GM12878 (cell line): Measurements from ENCODE around the gene CD68. TPM values are rescaled to one million over a fixed set of nuclear protein-coding genes. Genes with fewer than 3 reads are reported as not detected.
A peak's percentile ranks its signal among the peaks of the same experiment; 100 is the strongest.
"Not testable (repeated sequence)": the region's sequence is repeated elsewhere in the genome, so short reads cannot be mapped to it uniquely, and the experiment has no call there.

ENCODE experiments used
- ATAC-seq: fragments of 200-7000 bp; cut with Tn5 transposase; 3 replicates; pipeline ENCODE4 v1.9.1; 2020; ENCODE audit warnings: mild to moderate bottlenecking, moderate library complexity
- BruUV-seq: library from RNA; stranded (reverse); fragments of 400-500 nt; replicated peaks from 2 replicates; lab custom pipeline; 2021; lab: Mats Ljungman, UMichigan
- CTCF ChIA-PET: fragments of 300-600 bp; sonication (Branson Sonifier 250); formaldehyde crosslinking; extraction: SDS; loops from one replicate; lab custom pipeline; 2021; ENCODE audit warnings: inconsistent platforms; lab: Yijun Ruan, JAX
- POLR2A ChIA-PET: fragments of 350-600 bp; formaldehyde crosslinking; extraction: SDS; loops from one replicate; lab custom pipeline; 2021; ENCODE audit warnings: inconsistent platforms; lab: Charles Lee
- RAD21 ChIA-PET: fragments of 300-600 bp; sonication (Branson Sonifier 250); formaldehyde crosslinking; loops from one replicate; lab custom pipeline; 2023; ENCODE audit warnings: antibody characterized with exemption; ENCODE audit not compliant: unreplicated experiment; lab: Charles Lee
- SMC1A ChIA-PET: fragments of 300-600 bp; sonication (Branson Sonifier 250); formaldehyde crosslinking; loops from one replicate; lab custom pipeline; 2023; ENCODE audit not compliant: unreplicated experiment, uncharacterized antibody; lab: Charles Lee
- DNase-seq: peaks from one replicate; pipeline ENCODE4 v3.0.0-alpha.2; 2011; ENCODE audit warnings: low read depth, low spot score
- FAIRE-seq: peaks from 3 replicates; lab custom pipeline; 2011; peaks lifted over from hg19 to GRCh38; lab: Jason Lieb, UNC
- H2AFZ ChIP-seq: 2 replicates; pipeline ENCODE4 v1.6.0; 2011; ENCODE audit warnings: low read depth, low read length, control low read depth; ENCODE audit not compliant: control insufficient read depth
- H3K27ac ChIP-seq: 2 replicates; pipeline ENCODE4 v1.5.1; 2011; ENCODE audit warnings: control low read depth; ENCODE audit not compliant: control insufficient read depth, insufficient read depth
- H3K27me3 ChIP-seq, 2 experiments: replicated peaks in 1 of 2; 2 replicates each; pipeline versions ENCODE4 v1.6.0 to v1.6.1; 2011; ENCODE audit warnings: low read length in 1 of 2; ENCODE audit not compliant: control insufficient read depth in 2 of 2, insufficient read depth in 2 of 2
- H3K36me3 ChIP-seq, 2 experiments: 2 replicates each; pipeline ENCODE4 v1.5.1; 2011; ENCODE audit warnings: low read length in 1 of 2; ENCODE audit not compliant: control insufficient read depth in 2 of 2, insufficient read depth in 2 of 2
- H3K4me1 ChIP-seq: 2 replicates; pipeline ENCODE4 v1.6.1; 2011; ENCODE audit warnings: mild to moderate bottlenecking, low read length, moderate library complexity, mixed read lengths; ENCODE audit not compliant: control insufficient read depth, insufficient read depth
- H3K4me2 ChIP-seq: 2 replicates; pipeline ENCODE4 v1.6.0; 2011; ENCODE audit warnings: control low read depth; ENCODE audit not compliant: control insufficient read depth, insufficient read depth
- H3K4me3 ChIP-seq: fragments of 200-600 bp; sonication (generic); 2 replicates; pipeline ENCODE4 v1.5.1; 2016
- H3K79me2 ChIP-seq: 2 replicates; pipeline ENCODE4 v1.6.0; 2011; ENCODE audit warnings: low read length; ENCODE audit not compliant: control insufficient read depth, insufficient read depth
- H3K9ac ChIP-seq: 2 replicates; pipeline ENCODE4 v1.8.0; 2011; ENCODE audit warnings: low read length, control low read depth, mixed read lengths; ENCODE audit not compliant: control insufficient read depth, insufficient read depth
- H3K9me3 ChIP-seq: replicated peaks from 3 replicates; pipeline ENCODE4 v1.5.1; 2011; ENCODE audit warnings: mild to moderate bottlenecking, low read length; ENCODE audit not compliant: control insufficient read depth, insufficient read depth
- H4K20me1 ChIP-seq: 2 replicates; pipeline ENCODE4 v1.6.0; 2011; ENCODE audit not compliant: control insufficient read depth, insufficient read depth
- ASH2L ChIP-seq: fragments of 300-600, 200-600 bp; sonication (generic); IDR thresholded peaks from 2 replicates; pipeline ENCODE4 v1.6.1; 2017; ENCODE audit warnings: low read depth, mild to moderate bottlenecking, borderline replicate concordance
- BCLAF1 ChIP-seq: fragments of 450-650 bp; IDR thresholded peaks from 2 replicates; pipeline ENCODE4 v1.6.1; 2017; ENCODE audit warnings: antibody characterized with exemption, mild to moderate bottlenecking, moderate library complexity
- CREM ChIP-seq: IDR thresholded peaks from 2 replicates; pipeline ENCODE4 v1.6.1; 2014; ENCODE audit warnings: antibody characterized with exemption, low read depth
- HDGF ChIP-seq: fragments of 450-650 bp; IDR thresholded peaks from 2 replicates; pipeline ENCODE4 v1.6.1; 2016; ENCODE audit warnings: antibody characterized with exemption
- MLLT1 ChIP-seq: fragments of 450-650 bp; IDR thresholded peaks from 2 replicates; pipeline ENCODE4 v1.6.1; 2016; ENCODE audit warnings: mild to moderate bottlenecking
- REST ChIP-seq: IDR thresholded peaks from 2 replicates; pipeline ENCODE4 v1.6.1; 2012; ENCODE audit warnings: mild to moderate bottlenecking, low read depth, low read length
- ZNF384 ChIP-seq: IDR thresholded peaks from 2 replicates; pipeline ENCODE4 v1.6.1; 2012; ENCODE audit warnings: low read depth, mild to moderate bottlenecking, low read length, improper control_type of control experiment, borderline replicate concordance
- ZNF592 ChIP-seq: fragments of 450-650 bp; IDR thresholded peaks from 2 replicates; pipeline ENCODE4 v1.6.1; 2017; ENCODE audit warnings: mild to moderate bottlenecking, moderate library complexity
- WGBS: methylation state at CpG from one replicate; pipeline ENCODE4 v1.1.6; 2016; ENCODE audit warnings: low lambda C conversion rate; ENCODE audit not compliant: insufficient replicate concordance, insufficient coverage; ENCODE audit errors: missing lambda C conversion rate; 5-methylcytosine and 5-hydroxymethylcytosine counted together
- in situ Hi-C: fragments of 300-500 bp; cut with MboI; formaldehyde crosslinking; loops from 9 replicates; pipeline ENCODE4 v1.14.3; 2018; ENCODE audit warnings: mixed read lengths
- intact Hi-C: fragments of 100-400 bp; cut with micrococcal nuclease; formaldehyde crosslinking; loops from one replicate; pipeline ENCODE4 v1.14.2; 2022; ENCODE audit not compliant: unreplicated experiment
- polyA plus RNA-seq, 11 experiments: library from polyadenylated mRNA; depleted of rRNA in 4 of 11; unstranded in 6 of 11; stranded (reverse) in 5 of 11; fragments of >200 nt; fragmentation: Nextera tagmentation in 4 of 11; fragmentation: Illumina TruSeq in 1 of 11; extraction: Ambion mirVana in 4 of 11; extraction: Trizol in 1 of 11; gene quantifications; 1 replicate in 1 of 11; 2 replicates in 10 of 11; pipeline versions ENCODE4 v1.2.1 to v1.2.3, GENCODE V29; 2011 to 2016; ENCODE audit warnings: inconsistent platforms in 2 of 11, missing spikeins in 2 of 11, low read depth in 1 of 11
- total RNA-seq, 4 experiments: library from RNA; depleted of rRNA in 3 of 4; stranded (reverse); fragments of >200 nt in 3 of 4; fragmentation: Illumina TruSeq in 1 of 4; extraction: Trizol in 1 of 4; gene quantifications; 2 replicates each; pipeline versions ENCODE4 v1.2.1 to v1.2.3, GENCODE V29; 2013 to 2021

Gene CD68
- total and polyA plus RNA-seq, 10 of the 15 experiments (the other 5 are each of a cell fraction or from before 2014, with no cell fraction given): 2.6 to 6.9 (median 3.8) TPM

GRCh38 chr17:7593296-7593695 is 13.9 kb downstream of the CD68 start (continued):
- TF ChIP-seq ASH2L (no peak), MLLT1 (no peak), ZNF592 (no peak), HDGF (no peak), BCLAF1 (no peak), REST (no peak), ZNF384 (no peak), CREM (no peak)

GRCh38 chr17:7597561-7597960 is 18.1 kb downstream of the CD68 start:
- H3K4me3 ChIP-seq, CTCF ChIA-PET, DNase-seq, ATAC-seq, H3K27me3 ChIP-seq, H3K27ac ChIP-seq, H3K4me2 ChIP-seq, RAD21 ChIA-PET, H3K9me3 ChIP-seq, SMC1A ChIA-PET, H4K20me1 ChIP-seq, H3K9ac ChIP-seq, H2AFZ ChIP-seq, BruUV-seq, intact Hi-C loops, in situ Hi-C loops, H3K4me1 ChIP-seq, H3K79me2 ChIP-seq: not testable (repeated sequence)
- peaks cover 14 to 32% of the 10 kb centered on the region in 2 experiments for H3K36me3 ChIP-seq
- FAIRE-seq: peak; percentile 91
- WGBS: 97% methylated on average over 5 of the region's 5 CpGs
- POLR2A ChIA-PET: interaction anchor here (0.6 kb wide), 1 partner anchor 538 kb away, joined by 3 read pairs; no protein-coding TSS in a partner anchor
